Endothelial cell of umbilical vein (primary cell): ENCODE measurements around the gene MRPL47. TPM values are rescaled to one million over a fixed set of nuclear protein-coding genes. Genes with fewer than 3 reads are reported as not detected.
"Not testable (repeated sequence)": the region's sequence is repeated elsewhere in the genome, so short reads cannot be mapped to it uniquely, and the experiment has no call there.

Experiments used
- BruUV-seq: library from RNA; stranded (reverse); fragments of 400-500 nt; replicated peaks from 2 replicates; lab custom pipeline; 2021; lab: Mats Ljungman, UMichigan
- CTCF ChIA-PET: fragments of 300-600, 350-600 bp; sonication (Branson Sonifier 250); formaldehyde crosslinking; loops from one replicate; lab custom pipeline; 2021; ENCODE audit warnings: antibody characterized with exemption, inconsistent platforms; lab: Charles Lee
- POLR2A ChIA-PET: fragments of 300-600, 350-600 bp; sonication (Branson Sonifier 250); formaldehyde crosslinking; loops from one replicate; lab custom pipeline; 2021; ENCODE audit warnings: antibody characterized with exemption, inconsistent platforms; lab: Charles Lee
- DNase-seq: peaks from one replicate; pipeline ENCODE4 v3.0.0-alpha.2; 2011; ENCODE audit warnings: low read depth, low spot score
- FAIRE-seq: peaks from 2 replicates; lab custom pipeline; 2011; peaks lifted over from hg19 to GRCh38; lab: Jason Lieb, UNC
- H2AFZ ChIP-seq: 2 replicates; pipeline ENCODE4 v1.6.0; 2012; ENCODE audit warnings: low read depth, low read length, control low read depth, inconsistent platforms
- H3K27ac ChIP-seq: 2 replicates; pipeline ENCODE4 v1.5.1; 2011; ENCODE audit warnings: low read depth, mild to moderate bottlenecking, control low read depth, low read length, moderate library complexity; ENCODE audit not compliant: insufficient read depth
- H3K27me3 ChIP-seq, 2 experiments: 2 replicates each; pipeline versions ENCODE4 v1.6.0 to v1.6.1; 2011; ENCODE audit warnings: low read length in 2 of 2, mixed read lengths in 1 of 2; ENCODE audit not compliant: control insufficient read depth in 2 of 2, insufficient read depth in 2 of 2
- H3K36me3 ChIP-seq, 2 experiments: 2 replicates in 1 of 2; 3 replicates in 1 of 2; pipeline ENCODE4 v1.5.1; 2011; ENCODE audit warnings: low read length in 2 of 2, mild to moderate bottlenecking in 1 of 2, moderate library complexity in 1 of 2; ENCODE audit not compliant: control insufficient read depth in 2 of 2, insufficient read depth in 2 of 2; ENCODE audit errors: extremely low read depth in 1 of 2
- H3K4me1 ChIP-seq: 3 replicates; pipeline ENCODE4 v1.5.1; 2011; ENCODE audit warnings: mild to moderate bottlenecking, low read length; ENCODE audit not compliant: control insufficient read depth, insufficient read depth; ENCODE audit errors: extremely low read depth
- H3K4me2 ChIP-seq: 2 replicates; pipeline ENCODE4 v1.6.1; 2011; ENCODE audit warnings: low read length, control low read depth, mixed read lengths; ENCODE audit not compliant: insufficient read depth
- H3K4me3 ChIP-seq, 3 experiments: fragments of 200-600 bp in 1 of 3; sonication (generic), shearing (Covaris generic) in 1 of 3; replicated peaks in 1 of 3; 2 replicates each; pipeline ENCODE4 v1.5.1; 2011 to 2016; ENCODE audit warnings: control low read depth in 3 of 3, low read length in 3 of 3, mild to moderate bottlenecking in 2 of 3, inconsistent platforms in 1 of 3, low read depth in 1 of 3, moderate library complexity in 1 of 3; ENCODE audit not compliant: insufficient read depth in 1 of 3
- H3K79me2 ChIP-seq: 2 replicates; pipeline ENCODE4 v1.6.0; 2012; ENCODE audit warnings: low read length, inconsistent platforms; ENCODE audit not compliant: control insufficient read depth, insufficient read depth
- H3K9ac ChIP-seq: replicated peaks from 2 replicates; pipeline ENCODE3; 2011; ENCODE audit warnings: low read length, control low read depth; ENCODE audit not compliant: insufficient read depth; ENCODE audit errors: extremely low read depth
- H3K9me1 ChIP-seq: replicated peaks from 3 replicates; pipeline ENCODE4 v1.6.0; 2011; ENCODE audit warnings: mild to moderate bottlenecking, low read length; ENCODE audit not compliant: control insufficient read depth, insufficient read depth; ENCODE audit errors: extremely low read depth
- H3K9me3 ChIP-seq: replicated peaks from 2 replicates; pipeline ENCODE4 v1.5.1; 2012; ENCODE audit warnings: low read length, inconsistent platforms; ENCODE audit not compliant: control insufficient read depth, insufficient read depth
- H4K20me1 ChIP-seq: replicated peaks from 2 replicates; pipeline ENCODE3; 2011; ENCODE audit warnings: mild to moderate bottlenecking, low read length; ENCODE audit not compliant: control insufficient read depth, insufficient read depth; ENCODE audit errors: extremely low read depth
- EZH2 ChIP-seq: IDR thresholded peaks from 2 replicates; pipeline ENCODE4 v1.6.1; 2012; ENCODE audit warnings: borderline replicate concordance, low read depth, mild to moderate bottlenecking, moderate library complexity, low read length, inconsistent platforms; ENCODE audit not compliant: severe bottlenecking
- FOS ChIP-seq: IDR thresholded peaks from 2 replicates; pipeline ENCODE4 v1.6.1; 2011; ENCODE audit warnings: mild to moderate bottlenecking, low read length, moderate library complexity, borderline replicate concordance; ENCODE audit not compliant: insufficient read depth
- GATA2 ChIP-seq: IDR thresholded peaks from 2 replicates; pipeline ENCODE4 v1.7.0; 2011; ENCODE audit warnings: low read depth, mild to moderate bottlenecking, moderate library complexity, mixed read lengths, low read length; ENCODE audit not compliant: insufficient read length, insufficient read depth
- JUN ChIP-seq: IDR thresholded peaks from 2 replicates; pipeline ENCODE4 v1.6.1; 2011; ENCODE audit warnings: borderline replicate concordance, low read depth; ENCODE audit not compliant: insufficient read length, insufficient read depth
- MYC ChIP-seq: IDR thresholded peaks from one replicate; pipeline ENCODE4 v1.6.1; 2011; ENCODE audit warnings: mild to moderate bottlenecking, low read depth, low read length
- POLR2A ChIP-seq: IDR thresholded peaks from 2 replicates; pipeline ENCODE4 v1.6.1; 2012; ENCODE audit warnings: low read depth, mild to moderate bottlenecking, control low read depth, low read length
- POLR2AphosphoS5 ChIP-seq: IDR thresholded peaks from 2 replicates; pipeline ENCODE4 v1.6.1; 2012; ENCODE audit warnings: low read depth, mild to moderate bottlenecking, control low read depth, low read length, moderate library complexity; ENCODE audit not compliant: insufficient read depth
- dilution Hi-C: fragments of 300-500 bp; cut with MboI; formaldehyde crosslinking; loops from one replicate; pipeline ENCODE4 v1.15.0; 2019; ENCODE audit warnings: low sequenced_read_pairs; ENCODE audit not compliant: extremely low pct_ligation_motif_present
- intact Hi-C: fragments of 100-400 bp; cut with micrococcal nuclease; formaldehyde crosslinking; loops from one replicate; pipeline ENCODE4 v1.10.0; 2022
- polyA plus RNA-seq, 4 experiments: library from polyadenylated mRNA; depleted of rRNA in 3 of 4; stranded (reverse) in 3 of 4; unstranded in 1 of 4; fragments of >200 nt; gene quantifications; 2 replicates each; pipeline versions ENCODE4 v1.2.1 to v1.2.3, GENCODE V29; 2011 to 2012; ENCODE audit warnings: missing spikeins in 1 of 4
- total RNA-seq: library from RNA; stranded (reverse); gene quantifications from 2 replicates; pipeline ENCODE4 v1.2.3, GENCODE V29; 2021
- TF ChIP-seq, protein P1 (sequence below), 2 donors: IDR thresholded peaks; 1 replicate in 1 of 2; 2 replicates in 1 of 2; pipeline ENCODE4 v1.5.1; 2011; ENCODE audit warnings: low read length in 2 of 2, mild to moderate bottlenecking in 2 of 2, moderate library complexity in 2 of 2, control low read depth in 1 of 2, inconsistent platforms in 1 of 2, low read depth in 1 of 2; ENCODE audit not compliant: insufficient read depth in 1 of 2; ENCODE audit errors: extremely low read depth in 1 of 2
- TF ChIP-seq, protein P2 (sequence below): IDR thresholded peaks from 2 replicates; pipeline ENCODE4 v1.6.1; 2011; ENCODE audit not compliant: insufficient read depth, insufficient read length

The MRPL47 gene
- total and polyA plus RNA-seq, 2 donors (not counting 3 experiments of a cell fraction or from before 2014, with no cell fraction given): 20.3 to 47.0 TPM

- Histone ChIP-seq H3K9ac (no peak overlapping the region), H3K79me2 (no peaks in the 10 kb centered on the region), H2AFZ (no peak overlapping the region), H3K9me1 (no peaks in the 10 kb centered on the region), H3K27me3 (no peaks in the 10 kb centered on the region), H3K27ac (no peak overlapping the region), H3K4me2 (no peak overlapping the region), H3K36me3 (no peaks in the 10 kb centered on the region), H4K20me1 (no peaks in the 10 kb centered on the region), H3K4me3 (no peak overlapping the region), H3K4me1 (no peaks in the 10 kb centered on the region), H3K9me3 (no peaks in the 10 kb centered on the region)
- dilution Hi-C loops: no loop called here
- ChIA-PET CTCF (interaction anchor here (1.4 kb wide), 1 partner anchor 32 kb away, joined by 4 read pairs; no protein-coding TSS in a partner anchor), POLR2A (no interaction called here)
- no TSS peak for BruUV-seq
- intact Hi-C loops: no loop called here
- DNase-seq: no peak
- TF ChIP-seq EZH2 (no peak), GATA2 (no peak), POLR2AphosphoS5 (no peak), JUN (no peak), MYC (no peak), FOS (no peak), POLR2A (no peak)
- TF ChIP-seq, protein P1, sequence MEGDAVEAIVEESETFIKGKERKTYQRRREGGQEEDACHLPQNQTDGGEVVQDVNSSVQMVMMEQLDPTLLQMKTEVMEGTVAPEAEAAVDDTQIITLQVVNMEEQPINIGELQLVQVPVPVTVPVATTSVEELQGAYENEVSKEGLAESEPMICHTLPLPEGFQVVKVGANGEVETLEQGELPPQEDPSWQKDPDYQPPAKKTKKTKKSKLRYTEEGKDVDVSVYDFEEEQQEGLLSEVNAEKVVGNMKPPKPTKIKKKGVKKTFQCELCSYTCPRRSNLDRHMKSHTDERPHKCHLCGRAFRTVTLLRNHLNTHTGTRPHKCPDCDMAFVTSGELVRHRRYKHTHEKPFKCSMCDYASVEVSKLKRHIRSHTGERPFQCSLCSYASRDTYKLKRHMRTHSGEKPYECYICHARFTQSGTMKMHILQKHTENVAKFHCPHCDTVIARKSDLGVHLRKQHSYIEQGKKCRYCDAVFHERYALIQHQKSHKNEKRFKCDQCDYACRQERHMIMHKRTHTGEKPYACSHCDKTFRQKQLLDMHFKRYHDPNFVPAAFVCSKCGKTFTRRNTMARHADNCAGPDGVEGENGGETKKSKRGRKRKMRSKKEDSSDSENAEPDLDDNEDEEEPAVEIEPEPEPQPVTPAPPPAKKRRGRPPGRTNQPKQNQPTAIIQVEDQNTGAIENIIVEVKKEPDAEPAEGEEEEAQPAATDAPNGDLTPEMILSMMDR (IDR thresholded peaks at IDR 0.05; ENCODE audit: extremely low read depth in 1 of 2, insufficient read depth in 1 of 2, low read depth in 1 of 2, low read length in 2 of 2): no peak
- TF ChIP-seq, protein P2, sequence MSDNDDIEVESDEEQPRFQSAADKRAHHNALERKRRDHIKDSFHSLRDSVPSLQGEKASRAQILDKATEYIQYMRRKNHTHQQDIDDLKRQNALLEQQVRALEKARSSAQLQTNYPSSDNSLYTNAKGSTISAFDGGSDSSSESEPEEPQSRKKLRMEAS: no peak
- FAIRE-seq: no peak
Measured at GRCh38 chr3:179646177-179646576, 41.7 kb upstream of the MRPL47 start.

- H4K20me1 ChIP-seq, H3K4me3 ChIP-seq, dilution Hi-C loops, H3K4me2 ChIP-seq, H3K27ac ChIP-seq, POLR2A ChIA-PET, CTCF ChIA-PET, H3K4me1 ChIP-seq, intact Hi-C loops, H3K9me3 ChIP-seq, FAIRE-seq, H2AFZ ChIP-seq, H3K36me3 ChIP-seq, BruUV-seq, H3K79me2 ChIP-seq, DNase-seq, H3K9me1 ChIP-seq, H3K27me3 ChIP-seq, H3K9ac ChIP-seq: not testable (repeated sequence)
Measured at GRCh38 chr3:179643837-179644236, 39.4 kb upstream of the MRPL47 start.
